Stimulated activated naive CD8-positive, alpha-beta T cell treated with anti-CD3 and anti-CD28 coated beads, Interleukin-15, Interleukin-2, amounts not matched to agents 100 ng/mL and 50 ng/mL, for 24 hours (primary cell): Measurements from ENCODE around the gene BRD9.

Source experiments
- H3K27ac Mint-ChIP-seq: one replicate; pipeline ENCODE4 v1.8.0; 2021; ENCODE audit warnings: mild to moderate bottlenecking, mixed read lengths
- H3K27me3 Mint-ChIP-seq: one replicate; pipeline ENCODE4 v1.8.0; 2021; ENCODE audit warnings: mixed read lengths
- H3K36me3 Mint-ChIP-seq: one replicate; pipeline ENCODE4 v1.8.0; 2021; ENCODE audit warnings: low read depth, mixed read lengths
- H3K4me1 Mint-ChIP-seq: one replicate; pipeline ENCODE4 v1.8.0; 2021; ENCODE audit warnings: low read depth, mixed read lengths
- H3K4me3 Mint-ChIP-seq: one replicate; pipeline ENCODE4 v1.8.0; 2021; ENCODE audit warnings: mild to moderate bottlenecking, mixed read lengths
- H3K9me3 Mint-ChIP-seq: one replicate; pipeline ENCODE4 v1.8.0; 2021; ENCODE audit warnings: mixed read lengths

Gene BRD9

GRCh38 chr5:864492-865167, 28.0 kb downstream of the BRD9 start:
- Mint-ChIP-seq H3K4me3 (no peak overlapping the region), H3K9me3 (no peaks in the 10 kb centered on the region), H3K27ac (no peak overlapping the region), H3K27me3 (no peaks in the 10 kb centered on the region), H3K36me3 (peaks cover 47% of the 10 kb centered on the region), H3K4me1 (no peaks in the 10 kb centered on the region)

GRCh38 chr5:863244-863805, 29.3 kb downstream of the BRD9 start:
- no peaks in the 10 kb centered on the region for H3K9me3 Mint-ChIP-seq
- H3K27me3 Mint-ChIP-seq, result no peaks in the 10 kb centered on the region
- no peak overlapping the region for H3K4me3 Mint-ChIP-seq
- H3K36me3 Mint-ChIP-seq, result peaks cover 43% of the 10 kb centered on the region
- H3K4me1 Mint-ChIP-seq, result no peaks in the 10 kb centered on the region
- no peak overlapping the region for H3K27ac Mint-ChIP-seq

GRCh38 chr5:862367-863243, 30.0 kb downstream of the BRD9 start:
- H3K36me3 Mint-ChIP-seq, result peaks cover 36% of the 10 kb centered on the region
- no peaks in the 10 kb centered on the region for H3K4me1 Mint-ChIP-seq
- H3K9me3 Mint-ChIP-seq, result no peaks in the 10 kb centered on the region
- no peak overlapping the region for H3K4me3 Mint-ChIP-seq
- H3K27ac Mint-ChIP-seq, result no peak overlapping the region
- H3K27me3 Mint-ChIP-seq, result no peaks in the 10 kb centered on the region

- no peaks in the 10 kb centered on the region for H3K4me1 Mint-ChIP-seq
- no peaks in the 10 kb centered on the region for H3K27me3 Mint-ChIP-seq
- H3K36me3 Mint-ChIP-seq, result peaks cover 31% of the 10 kb centered on the region
- no peak overlapping the region for H3K4me3 Mint-ChIP-seq
- H3K9me3 Mint-ChIP-seq, result no peaks in the 10 kb centered on the region
- no peak overlapping the region for H3K27ac Mint-ChIP-seq
Observed at GRCh38 chr5:861442-862366, 30.9 kb downstream of the BRD9 start.

GRCh38 chr5:860506-861150, 32.0 kb downstream of the BRD9 start:
- peaks cover 24% of the 10 kb centered on the region for H3K36me3 Mint-ChIP-seq
- H3K27ac Mint-ChIP-seq, result peak overlapping the region; percentile 63
- no peaks in the 10 kb centered on the region for H3K4me1 Mint-ChIP-seq
- no peaks in the 10 kb centered on the region for H3K27me3 Mint-ChIP-seq
- H3K4me3 Mint-ChIP-seq, result no peak overlapping the region
- H3K9me3 Mint-ChIP-seq, result no peaks in the 10 kb centered on the region

GRCh38 chr5:859798-860296, 32.8 kb downstream of the BRD9 start:
- H3K4me1 Mint-ChIP-seq, result no peaks in the 10 kb centered on the region
- no peaks in the 10 kb centered on the region for H3K27me3 Mint-ChIP-seq
- peaks cover 20% of the 10 kb centered on the region for H3K36me3 Mint-ChIP-seq
- H3K9me3 Mint-ChIP-seq, result no peaks in the 10 kb centered on the region
- no peak overlapping the region for H3K4me3 Mint-ChIP-seq
- H3K27ac Mint-ChIP-seq, result no peak overlapping the region

- Mint-ChIP-seq H3K4me3 (no peak overlapping the region), H3K27ac (no peak overlapping the region), H3K27me3 (no peaks in the 10 kb centered on the region), H3K36me3 (peaks cover 15% of the 10 kb centered on the region), H3K4me1 (no peaks in the 10 kb centered on the region), H3K9me3 (no peaks in the 10 kb centered on the region)
Observed at GRCh38 chr5:859391-859790, 33.2 kb downstream of the BRD9 start.

- Mint-ChIP-seq H3K27me3 (no peaks in the 10 kb centered on the region), H3K4me1 (no peaks in the 10 kb centered on the region), H3K27ac (no peak overlapping the region), H3K36me3 (peaks cover 9% of the 10 kb centered on the region), H3K9me3 (no peaks in the 10 kb centered on the region), H3K4me3 (no peak overlapping the region)
Observed at GRCh38 chr5:858726-859125, 33.9 kb downstream of the BRD9 start.

GRCh38 chr5:856531-857425, 35.8 kb downstream of the BRD9 start:
- H3K36me3 Mint-ChIP-seq, result peaks cover 5% of the 10 kb centered on the region
- H3K9me3 Mint-ChIP-seq, result no peaks in the 10 kb centered on the region
- no peaks in the 10 kb centered on the region for H3K27me3 Mint-ChIP-seq
- no peak overlapping the region for H3K27ac Mint-ChIP-seq
- H3K4me1 Mint-ChIP-seq, result no peaks in the 10 kb centered on the region
- H3K4me3 Mint-ChIP-seq, result no peak overlapping the region

GRCh38 chr5:855771-856530, 36.6 kb downstream of the BRD9 start:
- no peak overlapping the region for H3K27ac Mint-ChIP-seq
- H3K4me3 Mint-ChIP-seq, result no peak overlapping the region
- H3K27me3 Mint-ChIP-seq, result no peaks in the 10 kb centered on the region
- no peaks in the 10 kb centered on the region for H3K9me3 Mint-ChIP-seq
- H3K36me3 Mint-ChIP-seq, result peaks cover 5% of the 10 kb centered on the region
- H3K4me1 Mint-ChIP-seq, result no peaks in the 10 kb centered on the region

GRCh38 chr5:854966-855743, 37.4 kb downstream of the BRD9 start:
- H3K4me3 Mint-ChIP-seq, result no peak overlapping the region
- no peaks in the 10 kb centered on the region for H3K27me3 Mint-ChIP-seq
- no peaks in the 10 kb centered on the region for H3K9me3 Mint-ChIP-seq
- no peaks in the 10 kb centered on the region for H3K4me1 Mint-ChIP-seq
- peaks cover 5% of the 10 kb centered on the region for H3K36me3 Mint-ChIP-seq
- H3K27ac Mint-ChIP-seq, result no peak overlapping the region

- Mint-ChIP-seq H3K9me3 (no peaks in the 10 kb centered on the region), H3K36me3 (peaks cover 5% of the 10 kb centered on the region), H3K27ac (no peak overlapping the region), H3K4me1 (no peaks in the 10 kb centered on the region), H3K4me3 (no peak overlapping the region), H3K27me3 (no peaks in the 10 kb centered on the region)
Observed at GRCh38 chr5:854217-854616, 38.4 kb downstream of the BRD9 start.
